Breast epithelium (tissue), 4 donors: ENCODE results near the gene NUDCD2. TPM values are rescaled to one million over a fixed set of nuclear protein-coding genes. Genes with fewer than 3 reads are reported as not detected.
"Not testable (repeated sequence)": the region's sequence is repeated elsewhere in the genome, so short reads cannot be mapped to it uniquely, and the experiment has no call there.

Experiments
- DNase-seq, 2 donors: peaks; one replicate each; pipeline ENCODE4 v3.0.0-alpha.2; 2019; ENCODE audit warnings: low spot score in 2 of 2
- H3K27ac ChIP-seq, 2 donors: fragments of 200-600 bp; sonication (generic) in 1 of 2; one replicate each; pipeline ENCODE4 v1.5.1; 2016 to 2019; ENCODE audit warnings: mild to moderate bottlenecking in 1 of 2
- H3K27me3 ChIP-seq, 2 donors: fragments of 200-600 bp; sonication (generic) in 1 of 2; one replicate each; pipeline versions ENCODE4 v1.5.1 to v1.6.0; 2017 to 2019; ENCODE audit warnings: control low read depth in 1 of 2, mild to moderate bottlenecking in 1 of 2
- H3K36me3 ChIP-seq: fragments of 200-600 bp; one replicate; pipeline ENCODE4 v1.5.1; 2019
- H3K4me1 ChIP-seq, 2 donors: fragments of 200-600 bp; sonication (generic); one replicate each; pipeline ENCODE4 v1.5.1; 2016 to 2019; ENCODE audit warnings: control low read depth in 1 of 2
- H3K4me3 ChIP-seq, 3 donors: fragments of 200-600 bp; sonication (generic); 1 replicate in 2 of 3; 2 replicates in 1 of 3; pipeline ENCODE4 v1.5.1; 2016 to 2019; ENCODE audit warnings: mild to moderate bottlenecking in 3 of 3, moderate library complexity in 2 of 3
- H3K9me3 ChIP-seq, 2 donors: fragments of 200-600 bp; sonication (generic) in 1 of 2; one replicate each; pipeline ENCODE4 v1.5.1; 2016 to 2019; ENCODE audit warnings: control low read depth in 1 of 2
- CTCF ChIP-seq, 3 donors: fragments of 450-650 bp; IDR thresholded peaks; one replicate each; pipeline ENCODE4 v1.5.1; 2016 to 2017; ENCODE audit warnings: antibody characterized with exemption in 3 of 3, mild to moderate bottlenecking in 3 of 3, moderate library complexity in 3 of 3
- POLR2A ChIP-seq: fragments of 450-650 bp; IDR thresholded peaks from one replicate; pipeline ENCODE4 v1.6.1; 2016; ENCODE audit warnings: antibody characterized with exemption, mild to moderate bottlenecking, moderate library complexity
- POLR2AphosphoS5 ChIP-seq, 3 donors: sonication (generic); formaldehyde crosslinking; IDR thresholded peaks; one replicate each; pipeline ENCODE4 v1.6.1; 2017; ENCODE audit warnings: antibody characterized with exemption in 3 of 3
- intact Hi-C: fragments of 100-400 bp; cut with DNase I; formaldehyde crosslinking; loops from one replicate; pipeline ENCODE4 v1.15.1; 2023; ENCODE audit warnings: low total_unique reads
- total RNA-seq, 3 donors: library from RNA; depleted of rRNA; stranded (reverse); fragments of >200 nt; gene quantifications; one replicate each; pipeline ENCODE4 v1.1.0, GENCODE V29; 2016

Gene NUDCD2
- total RNA-seq, 3 donors from 2014 or later: 7.0 to 9.8 (median 7.2) TPM

GRCh38 chr5:163399923-163400322 lies 60.0 kb downstream of the NUDCD2 start:
- Histone ChIP-seq H3K27me3 (no peaks in the 10 kb centered on the region), H3K36me3 (no peaks in the 10 kb centered on the region), H3K4me3 (no peak overlapping the region), H3K9me3 (no peaks in the 10 kb centered on the region), H3K4me1 (no peaks in the 10 kb centered on the region), H3K27ac (no peak overlapping the region)
- TF ChIP-seq POLR2A (no peak), CTCF (IDR thresholded peaks at IDR 0.05) (no peak), POLR2AphosphoS5 (IDR thresholded peaks at IDR 0.05) (no peak)
- no peak for DNase-seq
- intact Hi-C loops: no loop called here

DNA sequence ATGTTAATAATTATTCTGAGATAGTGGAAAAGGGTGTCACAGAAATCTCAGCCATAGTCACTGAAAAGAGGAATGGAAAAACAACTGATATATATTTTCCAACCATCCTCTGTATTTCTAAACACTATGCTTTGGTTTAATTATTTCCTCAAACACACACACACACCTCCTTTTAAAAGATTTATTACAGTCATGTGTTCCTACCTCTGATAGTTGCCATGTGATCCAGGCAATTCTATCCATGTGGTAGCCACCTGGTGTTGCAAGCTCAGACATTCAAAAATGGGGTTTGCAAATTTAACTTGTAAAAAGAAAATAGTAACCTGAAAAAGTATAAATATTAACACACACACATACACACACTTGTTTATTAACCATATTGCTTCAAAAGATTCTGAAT lies 62.5 kb downstream of the NUDCD2 start:
- Histone ChIP-seq H3K27me3 (no peaks in the 10 kb centered on the region), H3K4me3 (no peak overlapping the region), H3K9me3 (no peaks in the 10 kb centered on the region), H3K4me1 (no peaks in the 10 kb centered on the region), H3K36me3 (no peaks in the 10 kb centered on the region), H3K27ac (no peak overlapping the region)
- intact Hi-C loops: no loop called here
- no peak for TF ChIP-seq CTCF (IDR thresholded peaks at IDR 0.05)
- no peak for TF ChIP-seq POLR2AphosphoS5 (IDR thresholded peaks at IDR 0.05)
- no peak for DNase-seq

DNA sequence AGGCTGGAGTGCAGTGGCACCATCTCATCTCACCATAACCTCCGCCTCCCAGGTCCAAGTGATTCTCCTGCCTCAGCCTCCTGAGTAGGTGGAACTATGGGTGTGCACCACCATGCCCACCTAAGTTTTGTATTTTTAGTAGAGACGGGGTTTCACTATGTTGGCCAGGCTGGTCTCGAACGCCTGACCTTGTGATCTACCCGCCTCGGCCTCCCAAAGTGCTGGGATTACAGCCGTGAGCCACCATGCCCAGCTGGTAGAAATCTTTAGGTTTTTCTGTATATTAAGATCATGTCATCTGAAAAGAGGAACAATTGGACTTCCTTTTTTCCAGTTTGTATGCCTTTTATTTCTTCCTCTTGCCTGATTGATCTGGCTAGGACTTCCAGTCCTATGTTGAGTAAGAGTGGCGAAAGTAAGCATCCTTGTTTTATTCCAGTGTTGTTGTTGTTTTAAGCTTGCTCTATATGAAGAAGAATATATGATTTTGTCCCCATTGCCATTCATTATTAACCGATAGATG lies 63.0 kb downstream of the NUDCD2 start:
- H3K4me1 ChIP-seq, H3K27ac ChIP-seq, H3K4me3 ChIP-seq, H3K9me3 ChIP-seq, DNase-seq, intact Hi-C loops, H3K36me3 ChIP-seq, H3K27me3 ChIP-seq: not testable (repeated sequence)

Other genes with a start within 250 kb of the NUDCD2 start
- gene CCNG1, start 22.5 kb downstream of the NUDCD2 start, total RNA-seq: 100 to 1,000 TPM; 168 to 221 (median 178) TPM
- 1 to 10 TPM in 1 of 3 donors, under 1 TPM in 1, not detected in 1; 0.15 to 3.5 TPM for gene HMMR, start 530 bp upstream of the NUDCD2 start, total RNA-seq
- gene MAT2B, start 45.5 kb upstream of the NUDCD2 start, total RNA-seq: 10 to 100 TPM; 49.0 to 68.8 (median 55.4) TPM